GM12892 (cell line): ENCODE measurements around the gene LRRC52.

Source experiments
- POLR2A ChIP-seq: IDR thresholded peaks from 2 replicates; pipeline ENCODE4 v1.6.1; 2011; ENCODE audit warnings: low read depth, low read length, control low read depth
- POLR2AphosphoS5 ChIP-seq: IDR thresholded peaks from 2 replicates; pipeline ENCODE4 v1.6.1; 2011; ENCODE audit warnings: low read depth, low read length, control low read depth

DNA sequence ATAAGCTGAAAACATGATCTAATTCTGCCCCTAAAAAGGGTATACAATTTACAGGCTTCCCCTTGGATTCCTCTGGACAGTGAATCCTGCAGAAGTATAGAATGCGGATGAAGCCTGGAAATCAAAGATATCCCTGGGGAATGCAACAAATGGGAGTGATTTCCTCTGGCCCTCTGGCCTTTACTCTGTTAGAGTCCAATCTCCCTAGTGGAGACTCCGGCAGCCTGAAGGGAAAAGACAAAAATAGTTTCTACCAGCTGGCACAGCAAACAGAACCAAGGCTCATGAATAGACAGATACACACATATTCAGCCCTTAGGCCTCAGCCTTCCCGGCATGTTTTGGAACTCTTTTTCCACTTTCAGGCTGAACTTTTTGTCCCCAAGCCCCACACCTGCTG, 3.9 kb upstream of the LRRC52 start:
- TF ChIP-seq POLR2A, result no peak
- TF ChIP-seq POLR2AphosphoS5, result no peak
